Natural killer cell (primary cell): ENCODE measurements around the gene CAMK2N2. TPM values are rescaled to one million over a fixed set of nuclear protein-coding genes. Genes with fewer than 3 reads are reported as not detected.

Source experiments
- ATAC-seq, 3 donors: fragments of 150-1000 bp in 2 of 3; fragments of 200-7000 bp in 1 of 3; cut with Tn5 transposase; 1 replicate in 1 of 3; 2 replicates in 2 of 3; pipeline ENCODE4 v1.10.0; 2021; ENCODE audit warnings: mild to moderate bottlenecking in 2 of 3, moderate library complexity in 2 of 3
- DNase-seq, 2 donors: peaks; one replicate each; pipeline versions ENCODE4 v3.0.0 to v3.0.0-alpha.2; 2013 to 2021; ENCODE audit warnings: mixed read lengths in 1 of 2
- H3K27ac ChIP-seq: one replicate; pipeline ENCODE4 v1.5.1; 2013; ENCODE audit warnings: mild to moderate bottlenecking, low read length
- H3K27me3 ChIP-seq: one replicate; pipeline ENCODE4 v1.6.1; 2013; ENCODE audit warnings: low read length; ENCODE audit not compliant: control insufficient read depth, insufficient read depth
- H3K36me3 ChIP-seq: one replicate; pipeline ENCODE4 v1.6.1; 2013; ENCODE audit warnings: low read length; ENCODE audit not compliant: control insufficient read depth, insufficient read depth
- H3K4me1 ChIP-seq: one replicate; pipeline ENCODE4 v1.6.1; 2013; ENCODE audit warnings: low read length; ENCODE audit not compliant: control insufficient read depth, insufficient read depth
- H3K4me3 ChIP-seq: one replicate; pipeline ENCODE4 v1.5.1; 2013; ENCODE audit warnings: low read length
- H3K9me3 ChIP-seq: one replicate; pipeline ENCODE4 v1.6.1; 2013; ENCODE audit warnings: low read length; ENCODE audit not compliant: control insufficient read depth, insufficient read depth
- H3K27ac Mint-ChIP-seq, 2 donors: one replicate each; pipeline ENCODE4 v1.8.0; 2022; ENCODE audit warnings: mild to moderate bottlenecking in 2 of 2, mixed read lengths in 2 of 2, moderate library complexity in 1 of 2
- H3K27me3 Mint-ChIP-seq, 2 donors: one replicate each; pipeline ENCODE4 v1.8.0; 2022; ENCODE audit warnings: low read depth in 2 of 2, mixed read lengths in 2 of 2
- H3K36me3 Mint-ChIP-seq: one replicate; pipeline ENCODE4 v1.8.0; 2022; ENCODE audit warnings: mixed read lengths
- H3K4me1 Mint-ChIP-seq, 2 donors: one replicate each; pipeline ENCODE4 v1.8.0; 2022; ENCODE audit warnings: mixed read lengths in 2 of 2
- H3K4me3 Mint-ChIP-seq: one replicate; pipeline ENCODE4 v1.8.0; 2022; ENCODE audit warnings: mild to moderate bottlenecking, moderate library complexity, mixed read lengths
- H3K9me3 Mint-ChIP-seq, 2 donors: one replicate each; pipeline ENCODE4 v1.8.0; 2022; ENCODE audit warnings: mixed read lengths in 2 of 2
- whole genome bisulfite sequencing: methylation state at CpG from one replicate; pipeline ENCODE4 v1.1.7; 2013; ENCODE audit warnings: missing lambda C conversion rate; ENCODE audit not compliant: insufficient coverage; 5-methylcytosine and 5-hydroxymethylcytosine counted together
- intact Hi-C: fragments of 100-400 bp; cut with micrococcal nuclease; formaldehyde crosslinking; loops from one replicate; pipeline ENCODE4 v1.14.2; 2022
- total RNA-seq, 4 donors: library from RNA; stranded (reverse); fragments of 120-200 nt in 1 of 4; gene quantifications; one replicate each; pipeline versions ENCODE4 v1.2.3 to v1.2.4, GENCODE V29; 2013 to 2022
- TF ChIP-seq, protein P1 (sequence below): fragments of 200-600 bp; IDR thresholded peaks from one replicate; pipeline ENCODE4 v1.8.0; 2022; ENCODE audit warnings: antibody characterized with exemption

CAMK2N2 gene
- total RNA-seq, 3 donors from 2014 or later (not counting 1 experiment from before 2014, with no cell fraction given), result 0.71 to 0.82 TPM; not detected in 1

DNA sequence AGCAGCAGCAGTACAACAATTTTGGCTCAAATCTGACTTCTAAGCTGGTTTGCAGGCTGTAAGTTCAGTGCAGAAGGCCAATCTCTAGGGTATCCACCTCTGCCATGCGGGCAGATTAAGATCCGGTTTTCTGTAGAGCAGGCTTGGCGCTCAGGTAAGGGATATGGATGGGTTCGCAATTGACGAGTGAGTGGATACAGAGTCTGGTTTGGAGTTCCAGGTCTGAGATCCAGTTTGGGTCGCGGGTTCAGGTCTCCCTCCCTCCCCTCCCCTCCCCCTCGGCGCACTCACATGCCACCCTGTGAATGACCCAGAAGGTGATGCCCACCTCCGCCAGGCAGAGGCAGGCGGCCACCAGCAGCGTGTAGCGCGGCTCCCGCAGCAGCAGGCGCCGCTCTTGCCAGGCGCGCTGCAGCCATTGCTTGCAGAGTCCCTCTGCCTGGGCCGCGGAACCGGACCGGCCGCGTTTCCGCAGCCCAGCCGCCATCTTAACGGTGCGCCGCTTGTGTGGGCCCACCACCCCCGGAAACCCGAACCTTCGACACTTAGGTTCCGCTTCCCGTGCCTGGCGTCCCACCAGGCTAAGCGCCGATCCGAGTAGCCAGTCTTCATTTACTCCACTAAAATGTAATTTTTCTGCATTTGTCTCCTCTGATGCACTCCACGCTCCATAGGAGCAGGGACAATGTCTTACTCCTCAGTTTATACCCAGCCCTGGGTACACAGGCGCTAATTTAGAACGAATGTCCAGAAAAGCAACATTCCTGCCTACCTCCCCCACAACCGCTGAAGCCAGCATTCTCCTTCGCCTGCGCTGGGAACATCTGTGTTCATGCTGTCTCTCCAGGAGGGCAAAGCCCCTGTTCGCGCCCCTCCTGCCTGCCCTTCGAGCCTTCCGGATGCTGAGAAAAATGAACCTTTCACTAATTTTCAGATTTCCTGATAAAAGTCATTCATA is 12.6 kb downstream of the CAMK2N2 start, which contains the start of gene ALG3:
ALG3 (minus strand) TSS at position 509 of the 958 bp plus-strand sequence; CDS start at position 487, 22 bp downstream.
- Histone ChIP-seq H3K27ac (peak within 1 kb of the TSS; percentile 62), H3K36me3 (peaks cover 19% of the 10 kb centered on the region), H3K4me3 (peak within 1 kb of the TSS; percentile 76), H3K27me3 (no peaks in the 10 kb centered on the region), H3K9me3 (no peaks in the 10 kb centered on the region), H3K4me1 (peaks cover 20% of the 10 kb centered on the region)
- no peaks in the 10 kb centered on the region for H3K27me3 Mint-ChIP-seq
- peak within 1 kb of the TSS; percentile 94 to 99 for H3K27ac Mint-ChIP-seq
- peak within 1 kb of the TSS; percentile 100 for H3K4me3 Mint-ChIP-seq
- H3K36me3 Mint-ChIP-seq, result peaks cover 12% of the 10 kb centered on the region
- peaks cover 21 to 25% of the 10 kb centered on the region in 2 donors for H3K4me1 Mint-ChIP-seq
- WGBS, result under 1% methylated on average over 48 of the region's 49 CpGs
- intact Hi-C loops, result loop anchor here (1.0 to 10.0 kb wide), 5 partner anchors 63 to 354 kb away; partner anchors contain the start of genes AP2M1 and EIF2B5
- ATAC-seq (peak; percentile 66 to 81 (median 66)), DNase-seq (peak; percentile 86 to 95)
- H3K9me3 Mint-ChIP-seq, result no peaks in the 10 kb centered on the region
- TF ChIP-seq, protein P1, sequence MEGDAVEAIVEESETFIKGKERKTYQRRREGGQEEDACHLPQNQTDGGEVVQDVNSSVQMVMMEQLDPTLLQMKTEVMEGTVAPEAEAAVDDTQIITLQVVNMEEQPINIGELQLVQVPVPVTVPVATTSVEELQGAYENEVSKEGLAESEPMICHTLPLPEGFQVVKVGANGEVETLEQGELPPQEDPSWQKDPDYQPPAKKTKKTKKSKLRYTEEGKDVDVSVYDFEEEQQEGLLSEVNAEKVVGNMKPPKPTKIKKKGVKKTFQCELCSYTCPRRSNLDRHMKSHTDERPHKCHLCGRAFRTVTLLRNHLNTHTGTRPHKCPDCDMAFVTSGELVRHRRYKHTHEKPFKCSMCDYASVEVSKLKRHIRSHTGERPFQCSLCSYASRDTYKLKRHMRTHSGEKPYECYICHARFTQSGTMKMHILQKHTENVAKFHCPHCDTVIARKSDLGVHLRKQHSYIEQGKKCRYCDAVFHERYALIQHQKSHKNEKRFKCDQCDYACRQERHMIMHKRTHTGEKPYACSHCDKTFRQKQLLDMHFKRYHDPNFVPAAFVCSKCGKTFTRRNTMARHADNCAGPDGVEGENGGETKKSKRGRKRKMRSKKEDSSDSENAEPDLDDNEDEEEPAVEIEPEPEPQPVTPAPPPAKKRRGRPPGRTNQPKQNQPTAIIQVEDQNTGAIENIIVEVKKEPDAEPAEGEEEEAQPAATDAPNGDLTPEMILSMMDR, result no peak

DNA sequence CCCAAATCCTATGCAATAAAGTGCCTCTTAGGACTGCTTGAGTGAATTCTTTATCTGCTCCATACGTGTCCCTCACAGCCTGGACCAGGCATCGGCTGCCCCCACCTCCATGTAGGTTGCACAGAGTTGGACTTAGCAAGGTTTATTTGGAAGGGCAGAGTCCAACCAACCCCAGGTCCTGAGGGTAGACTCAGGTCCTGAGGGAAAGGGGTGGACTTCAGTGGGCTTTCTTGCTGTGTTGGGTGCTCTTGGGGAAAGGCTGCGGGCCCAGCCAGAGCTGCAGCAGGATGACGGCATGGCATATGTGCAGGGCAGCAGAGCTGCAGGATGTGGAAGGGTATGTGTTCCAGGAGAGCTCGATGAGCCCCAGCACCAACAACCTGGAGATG is 19.1 kb downstream of the CAMK2N2 start:
- Mint-ChIP-seq H3K9me3 (no peaks in the 10 kb centered on the region), H3K27me3 (no peaks in the 10 kb centered on the region), H3K4me1 (peaks cover 0 to 12% of the 10 kb centered on the region in 2 donors), H3K36me3 (peaks cover 12% of the 10 kb centered on the region), H3K4me3 (no peak overlapping the region), H3K27ac (no peak overlapping the region)
- no peak overlapping the region for H3K4me3 ChIP-seq
- intact Hi-C loops, result loop anchor here (10.0 kb wide), 2 partner anchors 107 to 347 kb away; partner anchors contain the start of gene EIF2B5
- no peaks in the 10 kb centered on the region for H3K4me1 ChIP-seq
- TF ChIP-seq, protein P1, result no peak
- no peak for DNase-seq
- H3K36me3 ChIP-seq, result peaks cover 37% of the 10 kb centered on the region
- 96% methylated on average over 5 of the region's 5 CpGs for WGBS
- no peaks in the 10 kb centered on the region for H3K9me3 ChIP-seq
- H3K27me3 ChIP-seq, result no peaks in the 10 kb centered on the region
- no peak for ATAC-seq
- H3K27ac ChIP-seq, result no peak overlapping the region

GRCh38 chr3:184241447-184242296 is 19.7 kb downstream of the CAMK2N2 start:
- Histone ChIP-seq H3K4me1 (no peaks in the 10 kb centered on the region), H3K27me3 (no peaks in the 10 kb centered on the region), H3K27ac (no peak overlapping the region), H3K36me3 (peaks cover 37% of the 10 kb centered on the region), H3K9me3 (no peaks in the 10 kb centered on the region), H3K4me3 (no peak overlapping the region)
- intact Hi-C loops, result loop anchor here (10.0 kb wide), 2 partner anchors 107 to 347 kb away; partner anchors contain the start of gene EIF2B5
- 83% methylated on average over 46 of the region's 46 CpGs for WGBS
- Mint-ChIP-seq H3K4me1 (peaks cover 0 to 12% of the 10 kb centered on the region in 2 donors), H3K27ac (no peak overlapping the region), H3K36me3 (peaks cover 12% of the 10 kb centered on the region), H3K27me3 (no peaks in the 10 kb centered on the region), H3K9me3 (no peaks in the 10 kb centered on the region), H3K4me3 (no peak overlapping the region)
- ATAC-seq (peak in 1 of 3 donors; percentile 38), DNase-seq (peak in 1 of 2 donors; percentile 34)
- TF ChIP-seq, protein P1, result no peak
